NOMO-1 treated with DMSO at 0.1 percent for 48 hours (cell line): ENCODE data around the gene CCDC149.

Experiments
- DNase-seq: peaks from one replicate; lab custom pipeline; 2025; ENCODE audit not compliant: unreplicated experiment; lab: John Stamatoyannopoulos, UW

The CCDC149 gene

GRCh38 chr4:24778464-24779225 lies 134.2 kb downstream of the CCDC149 start:
- DNase-seq: peak; percentile 42

DNA sequence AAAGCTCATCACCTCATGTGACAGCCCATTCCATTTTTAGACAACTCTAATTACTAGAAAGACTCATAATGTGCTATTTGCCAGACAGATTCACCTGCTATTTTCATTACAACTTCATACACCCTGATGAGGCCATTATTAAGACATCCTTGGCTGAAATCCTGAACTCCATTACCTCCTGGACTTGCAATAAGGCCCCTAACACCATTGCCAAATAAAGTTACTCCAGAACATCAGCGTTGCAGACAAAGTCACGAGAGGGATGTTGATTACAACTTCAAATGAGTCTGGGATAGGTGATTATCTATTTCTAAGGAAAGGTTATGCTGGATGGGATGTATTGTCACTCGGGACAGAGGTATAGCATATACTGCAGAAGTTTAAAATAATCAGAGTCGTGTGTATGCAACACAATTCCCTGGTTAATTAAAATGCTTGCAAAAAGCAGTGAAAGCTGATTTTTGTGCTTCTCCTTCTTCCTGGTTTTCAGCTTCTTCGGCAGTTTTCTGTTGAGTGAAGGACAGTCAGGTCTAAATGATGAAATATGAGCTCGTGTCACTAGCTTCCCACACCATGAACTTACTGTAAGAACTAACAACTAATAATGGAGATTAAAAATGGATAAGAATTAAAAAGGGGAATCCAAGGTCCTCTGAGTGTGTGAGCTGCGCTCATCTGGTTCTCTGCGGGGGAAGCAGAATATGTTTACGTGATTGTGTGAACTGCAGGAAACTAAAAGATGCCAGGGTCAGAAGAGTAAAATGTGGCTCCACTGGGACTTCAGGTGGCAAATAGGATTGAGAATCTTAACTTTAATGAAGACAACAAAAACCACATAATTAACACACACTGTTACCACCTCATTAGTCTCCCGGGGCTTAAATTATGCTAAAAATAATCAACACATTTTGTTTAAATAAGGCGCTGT lies 135.0 kb downstream of the CCDC149 start:
- DNase-seq: peak; percentile 17

GRCh38 chr4:24775750-24776149 lies 137.1 kb downstream of the CCDC149 start:
- DNase-seq: no peak

GRCh38 chr4:24775032-24775605 lies 137.7 kb downstream of the CCDC149 start:
- peak; percentile 64 for DNase-seq

- no peak for DNase-seq
These were observed 138.4 kb downstream of the CCDC149 start for GRCh38 chr4:24774452-24774851.

DNA sequence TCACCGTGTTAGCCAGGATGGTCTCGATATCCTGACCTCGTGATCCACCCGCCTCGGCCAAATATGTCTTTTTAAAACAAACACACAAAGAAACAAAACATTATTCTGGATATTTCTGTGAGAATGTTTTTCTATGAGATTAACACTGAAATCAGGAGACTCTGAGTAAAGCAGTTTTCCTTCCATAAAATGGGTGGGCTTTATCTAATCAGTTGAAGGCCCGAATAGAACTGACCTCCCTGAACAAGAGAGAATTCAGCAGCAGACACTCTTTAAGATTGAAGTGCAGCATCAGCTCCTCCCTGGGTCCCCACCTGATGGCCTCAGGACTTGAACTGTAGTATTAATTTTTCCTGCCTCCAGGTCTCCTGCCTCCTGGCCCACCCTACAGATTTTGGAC lies 139.9 kb downstream of the CCDC149 start:
- no peak for DNase-seq

DNA sequence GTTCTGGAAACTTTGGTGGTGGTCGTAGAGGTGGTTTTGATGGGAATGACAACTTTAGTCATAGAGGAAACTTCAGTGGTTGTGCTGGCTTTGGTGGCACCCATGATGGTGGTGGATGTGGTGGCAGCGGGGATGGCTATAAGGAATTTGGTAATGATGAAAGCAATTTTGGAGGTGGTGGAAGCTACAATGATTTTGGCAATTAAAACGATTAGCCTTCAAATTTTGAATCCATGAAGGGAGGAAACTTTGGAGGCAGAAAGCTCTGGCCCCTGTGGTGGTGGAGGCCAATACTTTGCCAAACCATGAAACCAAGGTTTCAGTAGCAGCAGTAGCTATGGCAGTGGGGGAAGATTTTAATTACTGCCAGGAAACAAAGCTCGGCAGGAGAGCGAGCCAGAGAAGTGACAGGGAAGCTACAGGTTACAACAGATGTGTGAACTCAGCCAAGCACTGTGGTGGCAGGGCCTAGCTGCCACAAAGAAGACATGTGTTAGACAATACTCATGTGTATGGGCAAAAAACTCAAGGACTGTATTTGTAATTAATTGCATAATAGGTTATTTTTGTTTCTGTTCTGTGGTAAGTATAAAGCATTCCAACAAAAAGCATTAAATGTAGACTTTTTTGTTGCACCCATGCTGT lies 140.7 kb downstream of the CCDC149 start:
- DNase-seq: no peak

GRCh38 chr4:24771241-24771640 lies 141.6 kb downstream of the CCDC149 start:
- DNase-seq: no peak

- no peak for DNase-seq
These were observed 142.2 kb downstream of the CCDC149 start for GRCh38 chr4:24770667-24771066.

DNA sequence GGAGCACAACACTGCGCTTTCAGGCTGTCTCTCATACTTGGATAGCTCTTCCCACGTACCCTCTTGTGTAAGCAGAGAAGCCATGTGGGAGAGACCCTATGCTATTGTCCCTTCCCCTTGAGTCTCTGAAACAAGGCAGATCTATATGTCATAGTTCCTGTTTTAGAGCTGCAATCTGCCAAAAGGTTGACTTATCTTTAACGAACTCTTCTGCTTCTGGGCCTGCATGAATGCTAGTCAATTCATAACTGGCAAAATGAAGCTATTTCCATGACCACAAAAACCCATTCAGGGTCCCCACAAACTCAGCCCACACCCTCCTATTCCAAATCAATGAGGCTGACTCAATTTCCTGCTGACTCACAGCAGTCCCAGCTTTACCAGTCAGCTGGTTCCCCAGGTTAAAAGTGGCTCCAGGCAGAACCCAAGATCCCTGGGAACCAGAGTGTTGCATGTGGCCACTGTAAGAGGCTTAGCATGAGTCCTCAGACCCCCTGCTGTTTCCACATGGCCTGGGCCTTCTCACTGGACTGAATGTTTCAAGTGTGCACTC lies 142.7 kb downstream of the CCDC149 start:
- DNase-seq: peak; percentile 94

DNA sequence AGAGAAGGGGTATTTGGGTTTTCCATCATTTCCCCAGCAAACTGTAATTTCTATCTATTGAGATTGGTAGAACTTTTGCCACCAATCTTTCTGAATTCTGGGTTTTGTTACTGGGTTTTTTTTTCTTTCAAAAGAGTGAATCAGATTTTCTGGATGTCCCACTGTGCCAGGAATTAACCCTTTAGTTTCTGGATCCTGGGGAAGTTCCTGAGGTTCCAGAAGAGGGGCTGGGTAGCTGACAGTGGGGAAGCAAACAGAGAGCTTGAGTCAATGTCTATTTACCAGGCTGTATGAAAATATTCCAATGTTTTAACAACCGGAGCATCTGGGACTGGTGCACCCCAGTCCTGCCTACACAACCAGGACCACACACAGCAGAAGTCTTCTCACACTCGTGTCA lies 143.3 kb downstream of the CCDC149 start:
- DNase-seq: no peak

- peak; percentile 42 for DNase-seq
These were observed 144.2 kb downstream of the CCDC149 start for GRCh38 chr4:24768604-24769003.

GRCh38 chr4:24768006-24768405 lies 144.8 kb downstream of the CCDC149 start:
- no peak for DNase-seq

- no peak for DNase-seq
These were observed 147.4 kb downstream of the CCDC149 start for GRCh38 chr4:24765376-24765988.

DNA sequence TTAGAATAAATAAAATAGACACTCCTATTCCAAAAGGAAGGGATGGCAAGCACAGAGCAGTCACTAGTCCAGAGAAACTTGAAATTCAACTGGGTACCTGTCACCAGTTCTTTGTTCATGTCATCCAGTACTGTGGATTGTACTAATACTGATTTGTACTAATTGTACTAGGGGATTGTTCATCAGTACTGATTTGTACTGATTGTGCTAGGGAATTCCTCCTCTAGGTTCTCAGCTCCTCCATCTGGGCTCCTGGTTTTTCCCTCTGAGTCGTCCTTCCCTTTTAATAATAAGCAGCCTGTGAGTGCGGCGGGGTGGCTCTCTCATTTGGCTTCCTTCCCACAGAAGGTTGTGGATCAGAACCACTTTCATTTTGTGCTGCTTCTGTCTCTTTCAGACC lies 148.5 kb downstream of the CCDC149 start:
- DNase-seq: no peak

DNA sequence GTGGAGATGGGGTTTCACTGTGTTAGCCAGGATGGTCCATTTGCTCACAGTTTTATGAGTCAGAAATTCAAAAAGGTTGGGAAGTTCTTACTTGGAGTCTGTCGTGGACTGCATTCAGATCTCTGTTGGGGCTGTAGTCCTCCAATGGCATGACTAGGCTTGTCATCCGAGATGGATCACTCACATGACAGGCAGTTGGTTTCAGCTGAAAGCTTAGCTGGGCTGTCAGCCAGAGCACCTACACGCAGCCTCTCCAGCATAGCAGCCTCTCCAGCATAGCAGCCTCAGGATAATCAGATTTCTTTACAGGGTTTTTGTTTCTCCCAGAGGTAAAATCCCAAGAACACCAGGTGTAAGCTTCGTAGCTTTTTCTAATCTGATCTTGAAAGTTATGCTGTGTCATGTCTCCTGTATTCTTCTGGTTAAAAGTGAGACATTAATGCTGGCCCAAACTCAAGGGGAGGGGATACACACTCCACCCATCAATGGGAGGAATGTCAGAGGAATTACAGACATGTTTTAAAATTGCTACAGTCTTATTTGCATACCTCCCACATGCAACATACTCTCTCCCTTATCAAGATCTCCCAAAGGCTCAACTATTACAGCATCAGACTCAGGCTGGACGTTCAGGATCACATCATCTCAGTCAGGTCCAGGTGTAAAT lies 149.1 kb downstream of the CCDC149 start:
- DNase-seq: no peak
